Fibroblast of skin of abdomen (primary cell): Measurements from ENCODE around the gene TIMP1. TPM values are rescaled to one million over a fixed set of nuclear protein-coding genes. Genes with fewer than 3 reads are reported as not detected.

Experiments used
- DNase-seq: peaks from one replicate; pipeline ENCODE4 v3.0.0-alpha.2; 2013
- polyA plus RNA-seq, 2 experiments: library from polyadenylated mRNA; unstranded; fragments of 120-200 nt; gene quantifications; one replicate each; pipeline ENCODE4 v1.2.1, GENCODE V29; 2013; ENCODE audit not compliant: insufficient read length in 2 of 2

TIMP1 gene
- polyA plus RNA-seq (2013, experiment 1 of 2; ENCODE audit: insufficient read length) = 784 TPM
- polyA plus RNA-seq (2013, experiment 2 of 2; ENCODE audit: insufficient read length) = 821 TPM

GRCh38 chrX:47581731-47582647 is at the start of gene TIMP1:
TSS of gene TIMP1 (plus strand) at chrX:47582436. CDS start at chrX:47583416, 980 bp downstream.
- peak; percentile 95 for DNase-seq

- DNase-seq = no peak
These were observed 42.4 kb upstream of the TIMP1 start for GRCh38 chrX:47539860-47540259.

GRCh38 chrX:47540754-47541538 is 41.3 kb upstream of the TIMP1 start:
- peak; percentile 89 for DNase-seq

- DNase-seq = no peak
These were observed 38.7 kb upstream of the TIMP1 start for GRCh38 chrX:47543496-47543895.

GRCh38 chrX:47556045-47556623 is 26.1 kb upstream of the TIMP1 start:
- DNase-seq = peak; percentile 93

- no peak for DNase-seq
These were observed 23.8 kb upstream of the TIMP1 start for GRCh38 chrX:47558436-47558835.

DNA sequence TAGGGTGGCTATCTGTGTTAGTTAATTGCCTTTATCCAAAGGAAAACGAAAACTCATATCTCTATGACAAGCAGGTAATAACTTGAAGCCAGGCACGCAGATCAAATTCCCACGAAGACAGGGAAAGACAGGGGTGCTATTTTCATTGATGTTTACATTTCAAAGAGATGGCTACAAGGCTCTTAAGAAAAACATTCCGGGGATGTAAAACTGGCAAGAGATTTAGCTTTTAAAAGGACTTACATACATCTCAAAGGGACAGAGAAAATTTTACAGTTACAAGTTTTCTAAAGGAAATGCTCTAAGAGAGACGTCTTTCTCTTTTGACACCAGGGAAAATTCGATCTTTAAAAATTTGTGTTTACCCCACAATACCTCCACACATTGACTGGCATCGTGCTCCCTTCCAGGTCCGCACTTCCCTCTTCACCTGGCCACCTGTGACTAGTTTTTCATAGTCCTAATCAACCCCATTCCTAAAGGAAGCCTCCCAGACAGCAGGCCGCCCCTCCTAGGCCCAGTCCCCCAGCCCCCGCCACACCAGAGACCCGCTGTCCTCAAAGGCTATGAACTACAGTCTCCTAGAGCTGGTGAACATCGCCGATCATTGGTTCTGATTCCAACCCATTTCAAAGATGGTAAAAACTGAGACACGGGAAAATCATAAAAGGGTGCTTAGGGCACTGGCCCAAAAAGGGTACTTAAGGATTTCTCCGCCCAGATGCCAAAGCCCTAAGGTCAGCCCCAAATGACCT is 21.9 kb upstream of the TIMP1 start:
- no peak for DNase-seq

DNA sequence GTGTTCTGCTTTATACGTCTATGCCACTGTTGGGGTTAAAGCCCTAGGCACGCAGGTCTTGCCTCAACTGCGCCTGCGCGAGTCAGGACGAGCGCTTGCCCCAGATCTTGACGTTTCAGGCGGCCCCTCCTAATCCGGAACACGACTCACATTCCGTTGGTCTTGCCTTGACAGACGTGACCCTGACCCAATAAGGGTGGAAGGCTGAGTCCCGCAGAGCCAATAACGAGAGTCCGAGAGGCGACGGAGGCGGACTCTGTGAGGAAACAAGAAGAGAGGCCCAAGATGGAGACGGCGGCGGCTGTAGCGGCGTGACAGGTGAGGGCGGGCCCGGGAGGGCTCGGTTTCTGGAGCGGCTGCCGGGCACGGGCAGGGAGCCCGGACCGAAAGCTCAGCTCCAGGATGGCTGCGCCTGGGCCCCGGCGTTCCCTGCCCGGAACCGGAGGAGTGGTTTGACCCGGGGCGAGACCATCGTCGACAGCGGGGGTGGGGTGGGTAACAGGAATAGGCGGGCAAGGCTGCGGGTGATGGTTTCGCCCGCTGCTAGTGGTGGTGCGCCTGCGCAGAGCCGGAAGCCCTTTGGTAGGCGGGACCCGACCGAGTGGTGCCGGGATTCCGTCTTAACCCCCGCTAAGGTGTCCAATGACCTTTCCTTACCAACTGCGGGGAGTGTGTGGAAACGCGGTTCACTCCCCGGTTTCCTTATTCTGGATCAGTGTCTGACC is 21.1 kb upstream of the TIMP1 start, which contains the start of gene ARAF:
Gene ARAF, plus strand, starts transcription at position 272 of the 725 bp plus-strand sequence. CDS start 1,763 bp downstream, outside the sequence.
- DNase-seq = peak; percentile 99

DNA sequence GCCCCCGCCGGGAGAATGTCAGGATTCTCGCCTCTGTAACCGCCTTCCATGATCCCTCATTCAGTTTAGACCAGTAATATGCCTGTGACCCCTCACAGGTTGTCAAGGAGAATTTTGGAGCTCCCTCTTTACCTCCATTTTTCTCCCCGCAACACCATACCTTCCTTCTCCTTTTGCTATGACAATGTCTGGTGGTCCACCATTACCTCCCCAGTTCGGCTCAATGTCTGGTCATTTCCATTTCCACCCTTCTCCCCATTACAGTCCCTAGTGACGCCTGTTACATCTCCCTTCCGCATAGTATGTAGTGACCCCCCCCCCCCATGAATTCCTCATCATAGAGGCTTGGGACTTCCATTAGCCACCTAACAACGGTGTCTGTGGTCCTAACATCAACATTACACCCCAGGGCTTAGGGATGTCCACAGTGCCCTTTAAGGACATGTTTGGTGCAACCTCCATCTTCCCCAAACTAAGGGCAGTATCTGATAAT is 20.5 kb upstream of the TIMP1 start:
- DNase-seq = no peak

- DNase-seq = no peak
These were observed 19.5 kb upstream of the TIMP1 start for GRCh38 chrX:47562615-47563243.

- no peak for DNase-seq
These were observed 18.4 kb upstream of the TIMP1 start for GRCh38 chrX:47563801-47564315.

- no peak for DNase-seq
These were observed 17.7 kb upstream of the TIMP1 start for GRCh38 chrX:47564438-47565085.

GRCh38 chrX:47566841-47567240 is 15.4 kb upstream of the TIMP1 start:
- no peak for DNase-seq

DNA sequence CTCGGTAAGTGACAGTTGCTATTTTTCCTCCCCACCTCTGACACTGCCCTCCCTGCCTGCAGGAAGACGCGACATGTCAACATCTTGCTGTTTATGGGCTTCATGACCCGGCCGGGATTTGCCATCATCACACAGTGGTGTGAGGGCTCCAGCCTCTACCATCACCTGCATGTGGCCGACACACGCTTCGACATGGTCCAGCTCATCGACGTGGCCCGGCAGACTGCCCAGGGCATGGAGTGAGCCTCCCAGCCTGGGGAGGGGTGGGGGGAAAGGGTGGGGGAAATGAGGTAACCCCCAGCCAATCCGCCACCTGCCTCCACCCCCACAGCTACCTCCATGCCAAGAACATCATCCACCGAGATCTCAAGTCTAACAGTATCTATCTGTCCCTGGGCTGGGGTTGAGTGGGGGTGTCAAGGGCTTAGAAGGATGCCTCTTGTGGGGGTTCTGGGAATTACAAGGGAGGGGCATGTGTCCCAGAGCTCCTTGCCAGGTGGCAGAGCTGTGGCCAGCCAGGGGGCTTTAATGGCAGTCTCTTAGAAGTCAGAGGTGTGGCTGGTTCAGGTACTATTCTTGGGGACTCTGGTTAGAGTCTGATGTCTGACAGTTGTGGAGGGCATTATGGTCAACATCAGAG is 13.5 kb upstream of the TIMP1 start:
- no peak for DNase-seq

- DNase-seq = no peak
These were observed 11.4 kb upstream of the TIMP1 start for GRCh38 chrX:47570794-47571193.

DNA sequence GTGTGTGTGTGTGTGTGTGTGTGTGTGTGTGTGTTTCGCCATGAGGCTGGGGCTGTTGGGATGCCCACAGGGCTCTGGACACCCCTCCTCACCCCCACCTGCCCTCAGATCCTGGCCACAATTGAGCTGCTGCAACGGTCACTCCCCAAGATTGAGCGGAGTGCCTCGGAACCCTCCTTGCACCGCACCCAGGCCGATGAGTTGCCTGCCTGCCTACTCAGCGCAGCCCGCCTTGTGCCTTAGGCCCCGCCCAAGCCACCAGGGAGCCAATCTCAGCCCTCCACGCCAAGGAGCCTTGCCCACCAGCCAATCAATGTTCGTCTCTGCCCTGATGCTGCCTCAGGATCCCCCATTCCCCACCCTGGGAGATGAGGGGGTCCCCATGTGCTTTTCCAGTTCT is 11.0 kb upstream of the TIMP1 start:
- DNase-seq = no peak

DNA sequence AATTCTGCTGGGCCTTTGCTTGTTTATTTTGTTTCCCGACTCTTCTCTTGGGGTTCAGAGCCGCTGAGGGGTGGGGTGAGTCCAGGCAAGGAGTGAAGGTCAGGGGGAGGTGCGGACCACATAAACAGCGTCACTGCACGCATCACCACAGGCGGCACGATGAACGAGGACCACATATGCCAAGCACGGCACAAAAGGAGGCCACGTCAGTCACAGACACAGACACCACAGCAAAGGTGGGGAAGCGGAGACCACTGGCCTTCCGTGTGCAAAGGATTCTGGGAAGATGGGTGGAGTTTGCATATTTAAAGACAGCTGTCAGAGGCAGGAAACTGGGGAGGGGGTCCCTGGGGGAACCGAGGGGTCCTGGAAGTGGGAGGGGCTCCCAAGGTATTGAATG is 10.3 kb upstream of the TIMP1 start:
- no peak for DNase-seq

- DNase-seq = no peak
These were observed 9.4 kb upstream of the TIMP1 start for GRCh38 chrX:47572773-47573340.
